Posterior cingulate gyrus (tissue), 11 donors: ENCODE results near the gene CYSRT1.

Experiments used
- DNase-seq, 10 donors: peaks; one replicate each; pipeline versions ENCODE4 v3.0.0 to v3.0.0-alpha.2; 2020 to 2021; ENCODE audit warnings: mixed read lengths in 3 of 10
- intact Hi-C: fragments of 100-400 bp; cut with DNase I; formaldehyde crosslinking; loops from one replicate; pipeline ENCODE4 v1.15.1; 2023

CYSRT1 gene

GRCh38 chr9:137262909-137263285 is 37.9 kb downstream of the CYSRT1 start:
- peak in 1 of 10 donors; percentile 68 for DNase-seq
- intact Hi-C loops = no loop called here

GRCh38 chr9:137263506-137263905 is 38.5 kb downstream of the CYSRT1 start:
- no peak for DNase-seq
- intact Hi-C loops = no loop called here

GRCh38 chr9:137264067-137264466 is 39.1 kb downstream of the CYSRT1 start:
- intact Hi-C loops = no loop called here
- no peak for DNase-seq

GRCh38 chr9:137265496-137266161 is 40.7 kb downstream of the CYSRT1 start:
- intact Hi-C loops = no loop called here
- peak in 1 of 10 donors; percentile 83 for DNase-seq

GRCh38 chr9:137266162-137266527 is 41.2 kb downstream of the CYSRT1 start:
- peak in 1 of 10 donors; percentile 85 for DNase-seq
- intact Hi-C loops = no loop called here

- intact Hi-C loops = no loop called here
- peak in 1 of 10 donors; percentile 68 for DNase-seq
Observed at GRCh38 chr9:137266585-137267453, 41.8 kb downstream of the CYSRT1 start.

GRCh38 chr9:137267933-137268355 is 43.0 kb downstream of the CYSRT1 start:
- intact Hi-C loops = no loop called here
- no peak for DNase-seq

GRCh38 chr9:137268538-137269201 is 43.7 kb downstream of the CYSRT1 start:
- no peak for DNase-seq
- intact Hi-C loops = no loop called here

- peak in 1 of 10 donors; percentile 72 for DNase-seq
- intact Hi-C loops = no loop called here
Observed at GRCh38 chr9:137269231-137269772, 44.3 kb downstream of the CYSRT1 start.

GRCh38 chr9:137270929-137271695 is 46.1 kb downstream of the CYSRT1 start:
- DNase-seq = peak in 1 of 10 donors; percentile 79

GRCh38 chr9:137271696-137272076 is 46.7 kb downstream of the CYSRT1 start:
- intact Hi-C loops = no loop called here
- DNase-seq = no peak

More at GRCh38 chr9:137270929-137271695, 46.1 kb downstream of the CYSRT1 start:
- intact Hi-C loops = no loop called here

GRCh38 chr9:137272241-137273094 is 47.5 kb downstream of the CYSRT1 start:
- intact Hi-C loops = no loop called here
- peak in 1 of 10 donors; percentile 74 for DNase-seq

- intact Hi-C loops = no loop called here
- peak in 1 of 10 donors; percentile 44 for DNase-seq
Observed at GRCh38 chr9:137273095-137273490, 48.1 kb downstream of the CYSRT1 start.

- DNase-seq = peak in 1 of 10 donors; percentile 81
- intact Hi-C loops = no loop called here
Observed at GRCh38 chr9:137273611-137274320, 48.8 kb downstream of the CYSRT1 start.

GRCh38 chr9:137275203-137275587 is 50.2 kb downstream of the CYSRT1 start:
- DNase-seq = peak in 1 of 10 donors; percentile 56
- intact Hi-C loops = no loop called here
